HG03442 (cell line): Measurements from ENCODE around the gene ROBO1.
"Not testable (repeated sequence)": the region's sequence is repeated elsewhere in the genome, so short reads cannot be mapped to it uniquely, and the experiment has no call there.

Experiments used
- ATAC-seq: cut with Tn5 transposase; IDR thresholded peaks from one replicate; pipeline ENCODE4 v1.9.1; 2021; ENCODE audit warnings: mild to moderate bottlenecking, moderate library complexity; ENCODE audit not compliant: unreplicated experiment

The ROBO1 gene

GRCh38 chr3:79178471-79179180, 589.2 kb downstream of the ROBO1 start:
- ATAC-seq, result no peak

- no peak for ATAC-seq
Measured at GRCh38 chr3:79175870-79176269, 591.9 kb downstream of the ROBO1 start.

GRCh38 chr3:79173259-79173658, 594.5 kb downstream of the ROBO1 start:
- not testable (repeated sequence) for ATAC-seq

- no peak for ATAC-seq
Measured at GRCh38 chr3:79172241-79172640, 595.6 kb downstream of the ROBO1 start.

- ATAC-seq, result no peak
Measured at GRCh38 chr3:79170021-79170420, 597.8 kb downstream of the ROBO1 start.

- no peak for ATAC-seq
Measured at GRCh38 chr3:79167651-79168416, 600.0 kb downstream of the ROBO1 start.

- ATAC-seq, result no peak
Measured at GRCh38 chr3:79162653-79163052, 605.1 kb downstream of the ROBO1 start.

- ATAC-seq, result no peak
Measured at GRCh38 chr3:79161941-79162340, 605.9 kb downstream of the ROBO1 start.

- ATAC-seq, result no peak
Measured at GRCh38 chr3:79160421-79160820, 607.4 kb downstream of the ROBO1 start.

- no peak for ATAC-seq
Measured at GRCh38 chr3:79159736-79160135, 608.1 kb downstream of the ROBO1 start.

GRCh38 chr3:79157191-79157590, 610.6 kb downstream of the ROBO1 start:
- no peak for ATAC-seq

GRCh38 chr3:79154865-79155264, 612.9 kb downstream of the ROBO1 start:
- ATAC-seq, result no peak

- no peak for ATAC-seq
Measured at GRCh38 chr3:79148786-79149185, 619.0 kb downstream of the ROBO1 start.

GRCh38 chr3:79146024-79146423, 621.8 kb downstream of the ROBO1 start:
- no peak for ATAC-seq

GRCh38 chr3:79140708-79141107, 627.1 kb downstream of the ROBO1 start:
- no peak for ATAC-seq

- ATAC-seq, result no peak
Measured at GRCh38 chr3:79139395-79140068, 628.3 kb downstream of the ROBO1 start.

GRCh38 chr3:79125313-79125984, 642.3 kb downstream of the ROBO1 start:
- ATAC-seq, result no peak

GRCh38 chr3:79115458-79115857, 652.3 kb downstream of the ROBO1 start:
- ATAC-seq, result no peak

- ATAC-seq, result no peak
Measured at GRCh38 chr3:79113876-79114275, 653.9 kb downstream of the ROBO1 start.

GRCh38 chr3:79111375-79112052, 656.3 kb downstream of the ROBO1 start:
- no peak for ATAC-seq

GRCh38 chr3:79109754-79110153, 658.0 kb downstream of the ROBO1 start:
- ATAC-seq, result no peak
